DND-41 (cell line): ENCODE results near the gene XYLT1.

Experiments
- EZH2 ChIP-seq: IDR thresholded peaks from 3 replicates; pipeline ENCODE4 v1.6.1; 2012; ENCODE audit warnings: borderline replicate concordance, low read depth, mild to moderate bottlenecking, moderate library complexity, low read length, inconsistent platforms; ENCODE audit not compliant: severe bottlenecking
- TF ChIP-seq, protein P1 (sequence below): IDR thresholded peaks from 2 replicates; pipeline ENCODE4 v1.5.1; 2012; ENCODE audit warnings: borderline replicate concordance, low read length, moderate library complexity, mild to moderate bottlenecking; ENCODE audit not compliant: poor library complexity, severe bottlenecking; ENCODE audit errors: extremely low read depth

- TF ChIP-seq, protein P1, sequence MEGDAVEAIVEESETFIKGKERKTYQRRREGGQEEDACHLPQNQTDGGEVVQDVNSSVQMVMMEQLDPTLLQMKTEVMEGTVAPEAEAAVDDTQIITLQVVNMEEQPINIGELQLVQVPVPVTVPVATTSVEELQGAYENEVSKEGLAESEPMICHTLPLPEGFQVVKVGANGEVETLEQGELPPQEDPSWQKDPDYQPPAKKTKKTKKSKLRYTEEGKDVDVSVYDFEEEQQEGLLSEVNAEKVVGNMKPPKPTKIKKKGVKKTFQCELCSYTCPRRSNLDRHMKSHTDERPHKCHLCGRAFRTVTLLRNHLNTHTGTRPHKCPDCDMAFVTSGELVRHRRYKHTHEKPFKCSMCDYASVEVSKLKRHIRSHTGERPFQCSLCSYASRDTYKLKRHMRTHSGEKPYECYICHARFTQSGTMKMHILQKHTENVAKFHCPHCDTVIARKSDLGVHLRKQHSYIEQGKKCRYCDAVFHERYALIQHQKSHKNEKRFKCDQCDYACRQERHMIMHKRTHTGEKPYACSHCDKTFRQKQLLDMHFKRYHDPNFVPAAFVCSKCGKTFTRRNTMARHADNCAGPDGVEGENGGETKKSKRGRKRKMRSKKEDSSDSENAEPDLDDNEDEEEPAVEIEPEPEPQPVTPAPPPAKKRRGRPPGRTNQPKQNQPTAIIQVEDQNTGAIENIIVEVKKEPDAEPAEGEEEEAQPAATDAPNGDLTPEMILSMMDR: no peak
- no peak for TF ChIP-seq EZH2
Measured at GRCh38 chr16:17338244-17338643, 132.5 kb downstream of the XYLT1 start.
